Measurements from ENCODE around the gene STAG3.
"Not testable (repeated sequence)": the region's sequence is repeated elsewhere in the genome, so short reads cannot be mapped to it uniquely, and the experiment has no call there.

- TF ChIP-seq CTCF (IDR thresholded peaks at IDR 0.05); EP300 (IDR thresholded peaks at IDR 0.05; ENCODE audit: low read depth): not testable (repeated sequence)
Measured at GRCh38 chr7:100146350-100146749, 31.4 kb upstream of the STAG3 start.

All from transverse colon (tissue), 3 donors.